B cell (primary cell): Measurements from ENCODE around the gene MFRP.

Experiments
- CTCF ChIP-seq: fragments of 200-600 bp; IDR thresholded peaks from one replicate; pipeline ENCODE4 v1.8.0; 2022; ENCODE audit warnings: antibody characterized with exemption, mild to moderate bottlenecking
- EZH2 ChIP-seq: IDR thresholded peaks from 2 replicates; pipeline ENCODE4 v1.6.1; 2012; ENCODE audit warnings: borderline replicate concordance, low read depth, mild to moderate bottlenecking, moderate library complexity, low read length; ENCODE audit not compliant: insufficient read depth, poor library complexity, severe bottlenecking

DNA sequence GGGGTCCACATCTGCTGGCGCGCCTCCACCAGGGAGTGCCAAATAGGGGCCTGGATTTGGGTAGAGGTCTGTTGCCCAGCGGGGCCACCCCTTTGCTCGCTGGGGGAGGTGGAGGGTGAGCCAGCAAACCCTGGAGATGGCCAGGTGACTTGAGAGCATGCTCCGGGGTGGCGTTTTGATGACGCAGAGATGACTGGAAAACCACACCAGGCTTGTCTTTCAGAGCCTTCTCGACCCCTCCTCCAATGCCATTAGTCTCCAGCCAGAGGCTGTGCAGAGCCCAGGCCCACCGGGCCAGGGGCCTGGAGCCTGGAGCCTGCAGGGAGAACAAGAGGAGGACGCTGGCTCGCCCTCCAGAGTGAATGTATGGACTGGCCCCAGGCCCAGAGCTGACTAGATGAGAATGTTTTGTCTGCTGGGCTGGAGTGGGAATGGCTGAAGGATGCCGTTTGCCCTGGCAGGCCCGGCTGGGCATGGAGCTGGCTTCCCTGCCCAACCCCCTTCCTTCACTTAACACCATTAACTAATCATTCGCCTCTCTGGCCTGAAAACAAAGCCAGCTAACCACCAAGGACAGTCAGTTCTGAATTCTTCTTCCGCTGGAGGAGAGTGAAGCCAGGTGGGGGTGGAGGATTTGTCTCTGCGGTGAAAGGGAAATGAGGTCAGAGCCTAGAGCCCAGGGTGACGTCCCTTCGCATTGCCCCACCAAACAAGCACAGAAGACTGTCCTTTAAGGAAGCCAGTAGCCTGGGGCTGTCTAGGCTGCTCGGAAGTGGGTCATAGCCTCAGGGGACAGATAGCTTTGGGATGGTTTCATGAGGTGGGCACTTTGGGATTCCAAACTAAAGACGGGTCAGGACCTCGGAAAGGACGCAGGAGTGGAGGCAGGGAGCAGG, 28.0 kb downstream of the MFRP start:
- TF ChIP-seq EZH2 (no peak), CTCF (no peak)
